Activated B cell treated with CpG ODN at 0.5 μM for 24 hours (primary cell): ENCODE results near the gene COPZ2. TPM values are rescaled to one million over a fixed set of nuclear protein-coding genes. Genes with fewer than 3 reads are reported as not detected.
A peak's percentile ranks its signal among the peaks of the same experiment; 100 is the strongest.
"Not testable (repeated sequence)": the region's sequence is repeated elsewhere in the genome, so short reads cannot be mapped to it uniquely, and the experiment has no call there.

Source experiments
- ATAC-seq: fragments of 200-7000 bp; cut with Tn5 transposase; one replicate; pipeline ENCODE4 v1.10.0; 2021; ENCODE audit warnings: low read depth, mild to moderate bottlenecking, moderate library complexity
- CTCF ChIA-PET: fragments of 350-600 bp; sonication (Branson Sonifier 250); formaldehyde crosslinking; loops from one replicate; lab custom pipeline; 2021; ENCODE audit warnings: antibody characterized with exemption; lab: Charles Lee
- POLR2A ChIA-PET: fragments of 350-600 bp; sonication (Branson Sonifier 250); formaldehyde crosslinking; loops from one replicate; lab custom pipeline; 2021; ENCODE audit warnings: antibody characterized with exemption; lab: Charles Lee
- DNase-seq: peaks from one replicate; pipeline ENCODE4 v3.0.0; 2022
- H3K27ac Mint-ChIP-seq: one replicate; pipeline ENCODE4 v1.8.0; 2020; ENCODE audit warnings: mixed read lengths
- H3K27me3 Mint-ChIP-seq: one replicate; pipeline ENCODE4 v1.8.0; 2021; ENCODE audit warnings: mixed read lengths
- H3K36me3 Mint-ChIP-seq: one replicate; pipeline ENCODE4 v1.8.0; 2021; ENCODE audit warnings: low read depth, mixed read lengths
- H3K4me1 Mint-ChIP-seq: one replicate; pipeline ENCODE4 v1.8.0; 2021; ENCODE audit warnings: mixed read lengths
- H3K4me3 Mint-ChIP-seq: one replicate; pipeline ENCODE4 v1.8.0; 2020; ENCODE audit warnings: mild to moderate bottlenecking, mixed read lengths
- H3K9me3 Mint-ChIP-seq: one replicate; pipeline ENCODE4 v1.8.0; 2020; ENCODE audit warnings: mixed read lengths
- intact Hi-C: fragments of 100-400 bp; cut with micrococcal nuclease; formaldehyde crosslinking; loops from one replicate; pipeline ENCODE4 v1.15.1; 2024
- total RNA-seq: library from RNA; stranded (reverse); gene quantifications from 2 replicates; pipeline ENCODE4 v1.2.3, GENCODE V29; 2022
- TF ChIP-seq, protein P1 (sequence below): fragments of 200-600 bp; IDR thresholded peaks from one replicate; pipeline ENCODE4 v1.8.0; 2022; ENCODE audit warnings: antibody characterized with exemption, mild to moderate bottlenecking

Gene COPZ2
- total RNA-seq, 1 donor from 2014 or later, result 3.3 TPM

DNA sequence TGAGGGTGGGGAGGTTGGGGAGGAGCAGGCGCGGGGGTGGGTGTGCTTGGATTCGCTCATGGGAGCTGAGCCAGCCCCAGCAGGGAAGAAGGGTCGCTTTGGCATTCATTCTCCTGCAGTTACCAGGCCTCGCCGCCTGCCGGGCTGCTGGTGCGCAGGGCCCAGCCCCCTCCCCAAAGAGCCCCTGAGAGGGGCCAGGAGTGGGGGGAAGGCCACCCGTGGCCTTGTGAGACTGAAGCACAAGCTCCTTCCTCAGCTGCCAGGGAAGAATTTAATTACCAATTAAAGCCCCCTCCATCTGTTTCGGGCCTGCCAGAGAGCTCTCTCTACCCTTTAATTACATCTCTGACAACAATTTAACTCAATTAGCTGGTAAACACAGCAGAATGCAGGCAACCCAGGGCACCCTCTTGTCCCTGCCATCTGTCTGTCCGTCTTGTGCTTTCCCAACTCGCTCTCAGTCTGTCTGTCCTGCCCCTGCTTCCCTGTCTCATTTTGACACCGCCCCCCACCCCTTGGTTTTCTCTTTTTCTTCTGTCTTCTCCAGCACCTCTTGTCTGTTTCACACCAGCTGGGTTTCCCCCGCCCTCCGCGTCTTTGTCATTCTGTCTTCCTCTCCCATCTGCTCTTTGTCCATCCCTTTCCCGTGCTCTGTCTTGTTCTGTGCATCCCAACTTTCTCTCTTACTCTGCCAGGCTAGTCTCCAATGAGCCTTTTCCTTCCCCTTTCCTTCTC, 34.0 kb downstream of the COPZ2 start:
- ATAC-seq (no peak), DNase-seq (no peak)
- H3K36me3 Mint-ChIP-seq, result no peaks in the 10 kb centered on the region
- H3K9me3 Mint-ChIP-seq, result no peaks in the 10 kb centered on the region
- TF ChIP-seq, protein P1, sequence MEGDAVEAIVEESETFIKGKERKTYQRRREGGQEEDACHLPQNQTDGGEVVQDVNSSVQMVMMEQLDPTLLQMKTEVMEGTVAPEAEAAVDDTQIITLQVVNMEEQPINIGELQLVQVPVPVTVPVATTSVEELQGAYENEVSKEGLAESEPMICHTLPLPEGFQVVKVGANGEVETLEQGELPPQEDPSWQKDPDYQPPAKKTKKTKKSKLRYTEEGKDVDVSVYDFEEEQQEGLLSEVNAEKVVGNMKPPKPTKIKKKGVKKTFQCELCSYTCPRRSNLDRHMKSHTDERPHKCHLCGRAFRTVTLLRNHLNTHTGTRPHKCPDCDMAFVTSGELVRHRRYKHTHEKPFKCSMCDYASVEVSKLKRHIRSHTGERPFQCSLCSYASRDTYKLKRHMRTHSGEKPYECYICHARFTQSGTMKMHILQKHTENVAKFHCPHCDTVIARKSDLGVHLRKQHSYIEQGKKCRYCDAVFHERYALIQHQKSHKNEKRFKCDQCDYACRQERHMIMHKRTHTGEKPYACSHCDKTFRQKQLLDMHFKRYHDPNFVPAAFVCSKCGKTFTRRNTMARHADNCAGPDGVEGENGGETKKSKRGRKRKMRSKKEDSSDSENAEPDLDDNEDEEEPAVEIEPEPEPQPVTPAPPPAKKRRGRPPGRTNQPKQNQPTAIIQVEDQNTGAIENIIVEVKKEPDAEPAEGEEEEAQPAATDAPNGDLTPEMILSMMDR, result no peak
- ChIA-PET POLR2A (interaction anchor here (0.7 to 1.3 kb wide), 3 partner anchors 8 to 108 kb away, joined by 3 to 5 read pairs (median 4); partner anchors contain the start of gene SP2), CTCF (interaction anchor here (1.0 kb wide), 2 partner anchors 25 to 56 kb away, joined by 3 to 4 read pairs; no protein-coding TSS in a partner anchor)
- H3K27me3 Mint-ChIP-seq, result peaks cover 8% of the 10 kb centered on the region
- intact Hi-C loops, result no loop called here
- peaks cover 4% of the 10 kb centered on the region for H3K4me1 Mint-ChIP-seq
- H3K4me3 Mint-ChIP-seq, result no peak overlapping the region
- H3K27ac Mint-ChIP-seq, result no peak overlapping the region

DNA sequence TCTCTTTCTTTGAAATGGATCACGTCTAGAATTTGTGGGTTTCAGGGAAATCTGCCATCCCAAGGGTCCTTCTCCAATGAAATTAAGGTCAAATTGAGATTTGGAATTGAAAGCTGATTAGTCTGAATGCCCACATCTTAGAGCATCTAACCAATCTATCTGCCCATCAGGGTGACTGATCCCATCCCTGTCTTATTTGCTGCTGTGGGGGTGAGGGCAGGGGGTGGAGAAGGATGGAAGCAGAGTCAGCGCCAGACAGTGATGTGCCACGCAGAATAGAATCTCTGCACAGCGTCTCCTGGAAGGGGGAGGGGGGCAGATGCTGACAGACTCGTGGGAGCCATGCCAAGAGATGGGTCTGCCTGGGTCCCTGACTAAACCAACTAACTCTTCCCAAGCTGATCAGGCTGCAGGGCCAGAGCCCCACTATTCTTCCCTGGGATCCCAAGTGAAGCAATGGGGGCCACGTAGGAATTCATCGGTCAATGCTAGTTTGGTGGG, 34.6 kb downstream of the COPZ2 start:
- Mint-ChIP-seq H3K4me3 (no peak overlapping the region), H3K4me1 (peaks cover 4% of the 10 kb centered on the region), H3K9me3 (no peaks in the 10 kb centered on the region), H3K27me3 (peaks cover 5% of the 10 kb centered on the region), H3K36me3 (no peaks in the 10 kb centered on the region), H3K27ac (no peak overlapping the region)
- TF ChIP-seq, protein P1, result no peak
- ATAC-seq (no peak), DNase-seq (no peak)
- intact Hi-C loops, result no loop called here
- POLR2A ChIA-PET, result interaction anchor here (0.7 to 1.3 kb wide), 4 partner anchors 9 to 107 kb away, joined by 3 to 5 read pairs (median 4); partner anchors contain the start of gene SP2
- CTCF ChIA-PET, result interaction anchor here (0.6 kb wide), 1 partner anchor 23 kb away, joined by 3 read pairs; no protein-coding TSS in a partner anchor

DNA sequence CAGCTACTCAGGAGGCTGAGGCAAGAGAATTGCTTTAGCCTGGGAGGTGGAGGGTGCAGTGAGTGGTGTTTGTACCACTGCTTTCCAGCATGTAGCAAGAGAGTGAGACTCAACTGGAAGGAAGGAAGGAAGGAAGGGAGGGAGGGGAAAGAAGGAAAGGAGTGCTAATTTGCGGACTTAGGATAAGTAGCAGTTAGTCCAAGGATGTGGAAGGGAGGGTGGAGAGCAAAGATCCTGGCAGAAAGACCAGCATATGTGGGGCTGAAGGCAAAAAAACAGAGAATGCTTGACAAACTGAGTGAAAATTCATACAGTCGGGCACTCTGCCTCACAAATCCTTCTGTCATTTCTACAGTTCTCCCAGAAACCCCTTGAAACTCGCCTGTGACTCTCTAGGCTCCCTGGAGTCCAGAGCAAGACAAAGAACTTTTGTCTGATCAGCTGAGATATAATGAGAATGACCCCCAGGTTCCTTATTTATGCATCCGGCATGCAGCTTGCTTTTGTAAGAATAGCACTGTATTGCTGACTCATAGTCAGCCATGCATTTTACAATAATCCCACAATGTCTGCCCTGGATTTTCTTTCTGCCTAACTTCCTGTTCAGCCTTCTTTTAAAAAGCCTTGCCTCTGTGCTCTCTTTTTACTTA, 35.2 kb downstream of the COPZ2 start:
- TF ChIP-seq, protein P1, result no peak
- ChIA-PET CTCF (interaction anchor here (0.6 kb wide), 1 partner anchor 23 kb away, joined by 3 read pairs; no protein-coding TSS in a partner anchor), POLR2A (interaction anchor here (0.7 to 1.3 kb wide), 3 partner anchors 9 to 90 kb away, joined by 3 to 5 read pairs (median 4); no protein-coding TSS in a partner anchor)
- peaks cover 4% of the 10 kb centered on the region for H3K4me1 Mint-ChIP-seq
- DNase-seq, result no peak
- H3K36me3 Mint-ChIP-seq, result no peaks in the 10 kb centered on the region
- H3K9me3 Mint-ChIP-seq, result no peaks in the 10 kb centered on the region
- H3K27me3 Mint-ChIP-seq, result peaks cover 5% of the 10 kb centered on the region
- intact Hi-C loops, result no loop called here
- no peak overlapping the region for H3K27ac Mint-ChIP-seq
- ATAC-seq, result peak; percentile 56
- no peak overlapping the region for H3K4me3 Mint-ChIP-seq

DNA sequence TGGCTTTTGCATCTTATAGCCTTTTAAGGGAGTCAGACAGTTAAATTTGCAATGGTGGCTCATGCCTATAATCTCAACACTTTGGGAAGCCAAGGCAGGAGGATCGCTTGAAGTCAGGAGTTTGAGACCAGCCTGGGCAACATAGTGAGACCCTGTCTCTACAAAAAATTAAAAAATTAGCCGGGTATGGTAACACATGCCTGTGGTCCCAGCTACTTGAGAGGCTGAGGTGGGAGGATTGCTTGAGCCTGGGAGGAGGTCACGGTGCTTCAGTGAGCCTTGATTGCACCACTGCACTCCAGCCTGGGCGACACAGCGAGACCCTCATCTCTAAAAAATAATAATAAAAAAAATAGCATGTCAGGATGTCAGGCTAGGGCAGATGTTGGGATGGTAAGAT, 35.9 kb downstream of the COPZ2 start:
- CTCF ChIA-PET, DNase-seq, H3K4me3 Mint-ChIP-seq, H3K27ac Mint-ChIP-seq, ATAC-seq, intact Hi-C loops, H3K36me3 Mint-ChIP-seq, H3K9me3 Mint-ChIP-seq, POLR2A ChIA-PET, H3K27me3 Mint-ChIP-seq, H3K4me1 Mint-ChIP-seq: not testable (repeated sequence)

DNA sequence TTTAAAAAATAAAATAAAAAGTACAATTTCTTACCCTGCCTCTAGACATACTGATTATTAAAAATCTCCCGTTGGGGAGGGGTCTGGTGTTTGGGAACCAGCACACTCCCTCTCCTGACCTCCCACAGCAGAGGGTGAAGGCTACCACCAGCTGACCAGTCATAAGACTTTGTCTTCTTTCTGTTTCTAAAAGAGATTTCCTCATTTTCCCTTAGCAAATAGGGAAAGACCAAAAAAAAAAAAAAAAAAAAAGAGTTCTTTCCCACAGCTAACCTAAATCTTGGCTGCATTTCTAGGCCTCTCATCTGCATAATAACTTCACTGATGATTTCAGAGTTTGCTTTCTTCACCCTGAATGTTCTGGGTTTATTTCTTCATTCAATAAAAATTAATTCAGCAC, 36.4 kb downstream of the COPZ2 start:
- ChIA-PET POLR2A (no interaction called here), CTCF (no interaction called here)
- Mint-ChIP-seq H3K27ac (no peak overlapping the region), H3K9me3 (no peaks in the 10 kb centered on the region), H3K4me1 (peaks cover 4% of the 10 kb centered on the region), H3K27me3 (peaks cover 2% of the 10 kb centered on the region), H3K4me3 (no peak overlapping the region), H3K36me3 (no peaks in the 10 kb centered on the region)
- DNase-seq (no peak), ATAC-seq (no peak)
- intact Hi-C loops, result no loop called here
- TF ChIP-seq, protein P1, result no peak
